K562 (cell line): ENCODE data around the gene LPXN. TPM values are rescaled to one million over a fixed set of nuclear protein-coding genes. Genes with fewer than 3 reads are reported as not detected.

Experiments used
- EWSR1 ChIP-seq: fragments of 450-650 bp; IDR thresholded peaks from 2 replicates; pipeline ENCODE4 v1.6.1; 2018; ENCODE audit warnings: borderline replicate concordance, mild to moderate bottlenecking, low read depth, moderate library complexity; ENCODE audit not compliant: partially characterized antibody
- GMEB1 ChIP-seq: fragments of 250-450 bp; sonication (Bioruptor Pico); IDR thresholded peaks from 2 replicates; pipeline ENCODE4 v1.4.0; 2020; ENCODE audit warnings: mild to moderate bottlenecking
- HCFC1 ChIP-seq: IDR thresholded peaks from 2 replicates; pipeline ENCODE4 v1.6.1; 2012; ENCODE audit warnings: low read depth, low read length, improper control_type of control experiment
- IRF2 ChIP-seq: sonication (generic); formaldehyde crosslinking; IDR thresholded peaks from 2 replicates; pipeline ENCODE4 v1.8.1; 2022; ENCODE audit warnings: mild to moderate bottlenecking, missing genetic modification reagents
- MYBL2 ChIP-seq, 2 experiments: fragments of 450-650 bp in 1 of 2; sonication (generic) in 1 of 2; formaldehyde crosslinking in 1 of 2; IDR thresholded peaks; 2 replicates each; pipeline versions ENCODE4 v1.6.1 to v1.8.1; 2017 to 2022; ENCODE audit warnings: borderline replicate concordance in 1 of 2, inconsistent platforms in 1 of 2, low read depth in 1 of 2, mild to moderate bottlenecking in 1 of 2, missing genetic modification reagents in 1 of 2, moderate library complexity in 1 of 2
- PHF8 ChIP-seq: fragments of 200-600 bp; sonication (generic); IDR thresholded peaks from 2 replicates; pipeline ENCODE4 v1.6.1; 2012; ENCODE audit warnings: mixed run types, mild to moderate bottlenecking, inconsistent platforms, low read length, moderate library complexity, borderline replicate concordance
- RAD21 ChIP-seq, 2 experiments: fragments of 250-450 bp in 1 of 2; fragments of 450-650 bp in 1 of 2; sonication (Bioruptor Pico) in 1 of 2; formaldehyde crosslinking in 1 of 2; IDR thresholded peaks in 1 of 2; conservative IDR thresholded peaks in 1 of 2; 2 replicates each; pipeline versions ENCODE4 v1.4.0 to v1.8.0; 2020 to 2022; ENCODE audit warnings: mild to moderate bottlenecking in 2 of 2, moderate library complexity in 1 of 2
- SETDB1 ChIP-seq: IDR thresholded peaks from one replicate; pipeline ENCODE4 v1.6.1; 2012; ENCODE audit warnings: low read length, control low read depth, inconsistent platforms
- SMARCC2 ChIP-seq: fragments of 450-650 bp; IDR thresholded peaks from 2 replicates; pipeline ENCODE4 v1.6.1; 2017; ENCODE audit warnings: antibody characterized with exemption, moderate library complexity, mild to moderate bottlenecking, low read depth
- SRSF1 ChIP-seq: fragments of 200-400 bp; formaldehyde crosslinking; IDR thresholded peaks from 2 replicates; pipeline ENCODE4 v1.6.1; 2017; ENCODE audit warnings: mild to moderate bottlenecking, low read depth, low read length, moderate library complexity
- SUPT5H ChIP-seq: fragments of 450-650 bp; IDR thresholded peaks from 2 replicates; pipeline ENCODE4 v1.6.1; 2016
- THAP12 ChIP-seq: fragments of 250-450 bp; sonication (Bioruptor Pico); IDR thresholded peaks from 2 replicates; pipeline ENCODE4 v1.9.0; 2021; ENCODE audit warnings: mild to moderate bottlenecking, inconsistent platforms
- TOE1 ChIP-seq, 2 experiments: fragments of 450-650 bp in 1 of 2; sonication (generic) in 1 of 2; formaldehyde crosslinking in 1 of 2; IDR thresholded peaks; 2 replicates each; pipeline versions ENCODE4 v1.7.1 to v1.8.0; 2016 to 2022; ENCODE audit warnings: borderline replicate concordance in 2 of 2, mild to moderate bottlenecking in 2 of 2, antibody characterized with exemption in 1 of 2, inconsistent platforms in 1 of 2, low read depth in 1 of 2, missing genetic modification reagents in 1 of 2, moderate library complexity in 1 of 2
- TSHZ1 ChIP-seq: fragments of 250-450 bp; sonication (Bioruptor Pico); IDR thresholded peaks from 2 replicates; pipeline ENCODE4 v1.4.0; 2020; ENCODE audit warnings: mild to moderate bottlenecking, moderate library complexity
- ZNF23 ChIP-seq: fragments of 250-450 bp; sonication (Bioruptor Pico); IDR thresholded peaks from 2 replicates; pipeline ENCODE4 v1.4.0; 2020; ENCODE audit warnings: mild to moderate bottlenecking
- ZNF431 ChIP-seq: sonication (generic); formaldehyde crosslinking; IDR thresholded peaks from 2 replicates; pipeline ENCODE4 v1.8.0; 2022; ENCODE audit warnings: mild to moderate bottlenecking, missing genetic modification reagents
- polyA plus RNA-seq, 8 experiments: library from polyadenylated mRNA; depleted of rRNA in 4 of 8; stranded (reverse) in 5 of 8; unstranded in 3 of 8; fragments of >200 nt; fragmentation: Nextera tagmentation in 2 of 8; fragmentation: Illumina TruSeq in 1 of 8; extraction: Ambion mirVana in 2 of 8; extraction: Trizol in 1 of 8; gene quantifications; 2 replicates each; pipeline versions ENCODE4 v1.2.1 to v1.2.3, GENCODE V29; 2011 to 2014; ENCODE audit warnings: inconsistent platforms in 1 of 8, missing spikeins in 1 of 8
- total RNA-seq, 7 experiments: library from RNA; depleted of rRNA in 6 of 7; stranded (reverse); fragments of >200 nt in 6 of 7; fragmentation: Illumina TruSeq in 2 of 7; extraction: Trizol in 2 of 7; gene quantifications; 2 replicates each; pipeline versions ENCODE4 v1.2.1 to v1.2.3, GENCODE V29; 2011 to 2021; ENCODE audit warnings: low replicate concordance in 1 of 7
- TF ChIP-seq, protein P1 (sequence below): IDR thresholded peaks from 2 replicates; pipeline ENCODE4 v1.6.1; 2012; ENCODE audit warnings: low read depth, low read length, improper control_type of control experiment, borderline replicate concordance

Gene LPXN
- total and polyA plus RNA-seq, 9 of the 15 experiments (the other 6 are each of a cell fraction or from before 2014, with no cell fraction given): 0.73 to 3.1 (median 2.0) TPM

GRCh38 chr11:58577555-58578135, 2.0 kb upstream of the LPXN start (continued):
- no peak for TF ChIP-seq TSHZ1 (CRISPR knock-in tag)
- peak; percentile 54 for TF ChIP-seq SUPT5H
- TF ChIP-seq SMARCC2: peak; percentile 73; the same call in 1 of the 2 replicates
- 0 out of 2 replicates have a peak, but pooled peaks have one; percentile 7 for TF ChIP-seq MYBL2 (IDR thresholded peaks at IDR 0.05; ENCODE audit: low read depth)
- no peak for TF ChIP-seq MYBL2 (CRISPR knock-in tag; IDR thresholded peaks at IDR 0.05; ENCODE audit: borderline replicate concordance)
- TF ChIP-seq HCFC1: no peak
- TF ChIP-seq TOE1 (IDR thresholded peaks at IDR 0.05; ENCODE audit: borderline replicate concordance): peak; percentile 11; the same call in 1 of the 2 replicates
- TF ChIP-seq TOE1 (CRISPR knock-in tag; IDR thresholded peaks at IDR 0.05; ENCODE audit: borderline replicate concordance, low read depth): no peak
- TF ChIP-seq SRSF1: no peak
- TF ChIP-seq ZNF431 (CRISPR knock-in tag): no peak
- TF ChIP-seq SETDB1: no peak
- TF ChIP-seq THAP12: no peak
- TF ChIP-seq GMEB1: no peak
- peak; percentile 49 for TF ChIP-seq PHF8
- TF ChIP-seq RAD21 (CRISPR knock-in tag; conservative IDR thresholded peaks at IDR 0.05 in 1 of 2, IDR thresholded peaks at IDR 0.05 in 1 of 2): no peak
- no peak for TF ChIP-seq IRF2
- TF ChIP-seq, protein P1, sequence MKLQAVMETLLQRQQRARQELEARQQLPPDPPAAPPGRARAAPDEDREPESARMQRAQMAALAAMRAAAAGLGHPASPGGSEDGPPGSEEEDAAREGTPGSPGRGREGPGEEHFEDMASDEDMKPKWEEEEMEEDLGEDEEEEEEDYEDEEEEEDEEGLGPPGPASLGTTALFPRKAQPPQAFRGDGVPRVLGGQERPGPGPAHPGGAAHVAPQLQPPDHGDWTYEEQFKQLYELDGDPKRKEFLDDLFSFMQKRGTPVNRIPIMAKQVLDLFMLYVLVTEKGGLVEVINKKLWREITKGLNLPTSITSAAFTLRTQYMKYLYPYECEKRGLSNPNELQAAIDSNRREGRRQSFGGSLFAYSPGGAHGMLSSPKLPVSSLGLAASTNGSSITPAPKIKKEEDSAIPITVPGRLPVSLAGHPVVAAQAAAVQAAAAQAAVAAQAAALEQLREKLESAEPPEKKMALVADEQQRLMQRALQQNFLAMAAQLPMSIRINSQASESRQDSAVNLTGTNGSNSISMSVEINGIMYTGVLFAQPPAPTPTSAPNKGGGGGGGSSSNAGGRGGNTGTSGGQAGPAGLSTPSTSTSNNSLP: no peak
- TF ChIP-seq EWSR1: no peak
- TF ChIP-seq ZNF23 (CRISPR knock-in tag): no peak
